GM19239 (cell line): ENCODE data around the gene TCF4.
A peak's percentile ranks its signal among the peaks of the same experiment; 100 is the strongest.

Experiments
- DNase-seq: peaks from one replicate; pipeline ENCODE4 v3.0.0; 2011; ENCODE audit warnings: low spot score; ENCODE audit not compliant: insufficient read length
- FAIRE-seq: peaks from 2 replicates; lab custom pipeline; 2011; peaks lifted over from hg19 to GRCh38; lab: Jason Lieb, UNC

Gene TCF4

GRCh38 chr18:55401638-55402191 is 186.3 kb downstream of the TCF4 start:
- FAIRE-seq (no peak), DNase-seq (no peak)

GRCh38 chr18:55400590-55401541 is 187.1 kb downstream of the TCF4 start:
- FAIRE-seq = no peak
- DNase-seq = no peak

- DNase-seq = no peak
- FAIRE-seq = no peak
These were observed 187.9 kb downstream of the TCF4 start for GRCh38 chr18:55400081-55400480.

GRCh38 chr18:55398858-55399257 is 189.1 kb downstream of the TCF4 start:
- FAIRE-seq (no peak), DNase-seq (no peak)

GRCh38 chr18:55396979-55397378 is 191.0 kb downstream of the TCF4 start:
- FAIRE-seq (no peak), DNase-seq (no peak)

GRCh38 chr18:55396267-55396905 is 191.6 kb downstream of the TCF4 start:
- no peak for FAIRE-seq

GRCh38 chr18:55395799-55396198 is 192.2 kb downstream of the TCF4 start:
- DNase-seq (no peak), FAIRE-seq (no peak)

More at GRCh38 chr18:55396267-55396905, 191.6 kb downstream of the TCF4 start:
- no peak for DNase-seq

GRCh38 chr18:55390898-55391297 is 197.1 kb downstream of the TCF4 start:
- FAIRE-seq (no peak), DNase-seq (no peak)

GRCh38 chr18:55387139-55387984 is 200.6 kb downstream of the TCF4 start:
- DNase-seq (no peak), FAIRE-seq (no peak)

- FAIRE-seq = no peak
- no peak for DNase-seq
These were observed 201.4 kb downstream of the TCF4 start for GRCh38 chr18:55386545-55386944.

- DNase-seq (no peak), FAIRE-seq (no peak)
These were observed 202.2 kb downstream of the TCF4 start for GRCh38 chr18:55385770-55386169.

- DNase-seq = peak; percentile 1
- FAIRE-seq = peak; percentile 31
These were observed 203.3 kb downstream of the TCF4 start for GRCh38 chr18:55384551-55385275.

GRCh38 chr18:55384115-55384514 is 203.9 kb downstream of the TCF4 start:
- DNase-seq = no peak
- FAIRE-seq = no peak

- FAIRE-seq (no peak), DNase-seq (no peak)
These were observed 205.7 kb downstream of the TCF4 start for GRCh38 chr18:55382277-55382805.

- FAIRE-seq (no peak), DNase-seq (no peak)
These were observed 206.7 kb downstream of the TCF4 start for GRCh38 chr18:55381277-55381676.

- DNase-seq (no peak), FAIRE-seq (no peak)
These were observed 207.4 kb downstream of the TCF4 start for GRCh38 chr18:55380589-55380988.

GRCh38 chr18:55376387-55376786 is 211.6 kb downstream of the TCF4 start:
- FAIRE-seq (no peak), DNase-seq (no peak)

GRCh38 chr18:55375930-55376329 is 212.1 kb downstream of the TCF4 start:
- no peak for FAIRE-seq
- no peak for DNase-seq

- DNase-seq (no peak), FAIRE-seq (no peak)
These were observed 213.3 kb downstream of the TCF4 start for GRCh38 chr18:55374741-55375140.
